SH-SY5Y (cell line): ENCODE data around the gene STK11.

Source experiments
- GATA2 ChIP-seq: IDR thresholded peaks from 2 replicates; pipeline ENCODE4 v1.6.1; 2011; ENCODE audit warnings: mild to moderate bottlenecking, low read depth, low read length
- GATA3 ChIP-seq: IDR thresholded peaks from 2 replicates; pipeline ENCODE4 v1.6.1; 2011; ENCODE audit warnings: low read depth, mild to moderate bottlenecking, low read length, moderate library complexity

DNA sequence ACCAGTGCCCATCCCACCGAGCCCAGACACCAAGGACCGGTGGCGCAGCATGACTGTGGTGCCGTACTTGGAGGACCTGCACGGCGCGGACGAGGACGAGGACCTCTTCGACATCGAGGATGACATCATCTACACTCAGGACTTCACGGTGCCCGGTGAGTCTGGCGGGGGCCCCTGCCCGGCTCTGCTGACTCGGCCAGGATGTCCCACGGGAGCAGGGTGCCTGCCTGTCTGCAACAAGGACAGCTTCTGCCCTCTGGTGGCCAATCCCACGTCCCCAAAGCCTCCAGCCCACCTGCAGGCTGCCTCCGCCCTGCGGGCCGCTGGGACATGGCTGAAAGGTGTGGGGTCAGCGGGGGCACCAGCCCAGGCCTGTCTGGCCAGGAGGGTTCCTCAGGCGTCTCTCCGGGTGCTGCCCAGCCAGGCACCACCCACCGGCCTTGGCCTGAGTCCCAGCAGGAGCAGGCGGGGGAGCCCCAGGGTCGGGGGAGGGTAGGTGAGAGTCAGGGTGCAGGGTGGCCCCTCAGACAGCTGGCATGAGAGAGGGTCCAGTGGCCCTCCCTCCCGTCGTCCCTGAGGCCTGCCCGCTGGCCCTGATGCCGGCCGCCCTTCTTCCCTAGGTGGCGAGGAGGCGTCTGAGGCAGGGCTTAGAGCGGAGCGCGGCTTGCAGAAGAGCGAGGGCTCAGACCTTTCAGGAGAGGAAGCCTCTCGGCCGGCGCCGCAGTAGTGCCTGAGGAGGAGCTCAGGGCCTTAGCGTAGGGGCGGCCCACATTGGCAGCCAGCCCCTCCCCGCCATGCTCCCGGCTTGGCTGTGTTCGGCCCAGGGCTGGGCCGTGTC is 17.7 kb downstream of the STK11 start:
- TF ChIP-seq GATA3: no peak
- no peak for TF ChIP-seq GATA2
